ENCODE results near the gene MCEE.

DNA sequence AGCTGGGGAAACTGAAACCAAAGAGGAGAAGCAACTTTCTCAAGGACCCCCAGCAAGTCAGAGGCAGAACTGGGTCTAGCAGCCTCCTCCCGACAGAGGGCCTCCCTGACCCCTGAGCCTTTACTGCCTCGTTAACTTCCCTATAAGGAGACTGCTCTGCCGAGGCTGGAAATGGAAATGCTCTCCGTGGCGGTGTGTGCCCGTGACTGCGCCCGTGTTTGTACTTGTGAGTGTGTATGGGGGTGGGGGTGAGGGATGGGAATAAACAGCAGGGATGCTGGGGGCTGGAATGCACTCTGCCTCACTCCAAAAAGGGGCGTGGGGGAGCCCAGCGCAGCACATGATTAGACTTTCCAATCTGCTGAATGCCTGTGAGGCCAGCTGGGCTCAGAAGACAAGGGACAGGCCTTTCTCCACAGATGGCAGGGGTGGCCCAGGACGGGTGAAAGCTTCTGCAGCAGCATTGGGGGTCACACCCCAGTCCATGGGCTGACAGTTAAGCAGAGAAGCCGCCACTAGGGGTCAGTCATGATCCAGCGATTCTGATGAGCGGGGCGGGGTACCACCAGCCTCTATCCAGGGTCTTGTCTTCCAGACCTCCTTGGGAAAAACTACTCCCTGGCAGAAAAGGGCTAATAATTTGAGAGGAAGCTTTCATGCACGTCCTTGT lies 27.2 kb upstream of the MCEE start:
- TF ChIP-seq POLR2A (IDR thresholded peaks at IDR 0.05; ENCODE audit: low read length) (no peak), GATA1 (IDR thresholded peaks at IDR 0.05; ENCODE audit: low read depth, low read length) (no peak)
